Inferior parietal cortex (tissue), 1 donor: Measurements from ENCODE around the gene ECM2.
A peak's percentile ranks its signal among the peaks of the same experiment; 100 is the strongest.

ENCODE experiments used
- DNase-seq: peaks from one replicate; pipeline ENCODE4 v3.0.0-alpha.2; 2016; ENCODE audit errors: extremely low spot score

The ECM2 gene

DNA sequence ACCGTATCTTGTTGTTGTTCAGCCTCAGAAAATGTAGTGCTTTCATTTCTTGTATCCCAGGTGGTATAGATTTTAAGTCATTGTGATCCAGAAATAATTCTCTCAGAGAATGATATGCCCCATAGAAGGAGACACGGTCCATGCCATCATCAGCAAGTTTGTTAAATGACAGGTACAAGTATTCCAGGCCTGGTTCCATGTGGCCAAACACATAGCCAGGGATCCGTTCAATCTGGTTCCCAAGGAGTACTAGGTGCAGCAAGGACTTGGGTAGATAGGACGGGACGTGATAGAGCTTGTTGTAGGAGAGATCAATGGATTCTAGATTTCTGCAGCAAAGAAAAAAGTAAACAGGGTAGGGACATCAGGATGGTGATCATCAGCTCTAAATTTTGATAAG is 35.1 kb downstream of the ECM2 start:
- DNase-seq: no peak

DNA sequence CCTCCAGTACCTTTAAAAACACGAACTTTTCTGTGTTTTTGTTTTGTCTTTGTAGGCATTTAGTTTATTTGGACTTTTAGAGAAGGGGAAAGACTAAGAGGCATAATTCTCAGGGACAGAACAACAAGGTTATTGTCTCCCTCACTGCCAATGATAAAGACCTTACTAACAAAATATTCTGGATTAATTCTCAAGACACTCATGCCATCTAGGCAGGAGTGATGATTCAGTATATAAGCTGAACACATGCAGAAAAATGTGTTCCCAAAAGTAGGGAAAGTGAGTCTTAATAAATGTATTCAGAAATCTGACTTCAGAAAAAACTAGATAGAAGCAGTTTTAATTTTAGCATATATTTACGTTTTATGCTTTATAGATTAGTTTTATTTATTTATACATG is 36.1 kb downstream of the ECM2 start:
- no peak for DNase-seq

- DNase-seq: no peak
These were observed 39.2 kb downstream of the ECM2 start for GRCh38 chr9:92496396-92497176.

DNA sequence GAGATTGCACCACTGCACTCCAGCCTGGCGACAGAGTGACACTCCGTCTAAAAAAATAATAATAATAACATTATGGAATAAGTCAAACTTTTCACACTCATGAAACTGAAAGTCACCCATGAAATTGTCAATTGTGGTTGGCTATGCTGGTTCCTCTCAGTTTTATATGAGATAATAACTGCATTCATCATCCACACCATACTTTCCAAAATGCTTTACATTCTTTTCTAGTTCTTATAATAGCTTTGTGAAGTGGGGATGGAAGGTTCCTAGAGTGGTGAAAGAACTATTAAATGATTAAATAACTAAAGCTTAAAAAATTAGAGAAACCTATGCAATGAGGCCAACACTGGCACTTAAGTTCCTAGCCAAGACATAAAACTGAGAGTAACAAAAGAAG is 40.9 kb downstream of the ECM2 start:
- no peak for DNase-seq

GRCh38 chr9:92493749-92494387 is 41.9 kb downstream of the ECM2 start:
- no peak for DNase-seq

DNA sequence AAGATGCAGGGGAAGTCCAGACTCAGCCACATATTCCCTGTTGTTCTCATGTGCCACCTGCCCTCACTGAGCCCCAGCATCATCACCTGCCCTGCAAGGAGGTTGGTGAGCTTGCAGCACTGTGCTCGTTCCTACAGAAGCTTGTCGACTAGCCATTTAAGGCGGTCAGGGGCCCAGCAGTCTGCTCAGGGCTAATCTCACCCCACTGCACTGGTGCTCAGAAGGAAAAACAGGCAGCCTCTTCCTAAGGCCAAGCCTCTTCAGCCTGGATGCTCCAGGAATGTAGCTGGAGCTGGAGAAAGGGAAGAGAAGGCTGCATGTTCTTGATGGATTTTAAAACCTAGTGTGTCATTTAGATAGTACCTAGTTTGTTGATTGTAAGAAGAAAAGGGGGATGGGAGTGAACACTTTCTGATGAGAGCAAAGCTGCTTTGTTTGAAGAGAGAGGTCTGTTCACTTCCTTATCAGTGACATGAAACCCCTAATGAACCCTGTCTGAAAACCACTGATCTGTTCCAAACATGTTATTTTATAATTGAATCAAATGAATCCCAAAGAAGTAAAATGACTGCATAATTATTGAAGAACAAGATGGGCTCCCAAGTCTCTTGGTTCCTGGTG is 42.9 kb downstream of the ECM2 start:
- DNase-seq: no peak

- DNase-seq: no peak
These were observed 46.9 kb downstream of the ECM2 start for GRCh38 chr9:92488681-92489550.

GRCh38 chr9:92486371-92486770 is 49.4 kb downstream of the ECM2 start:
- no peak for DNase-seq

DNA sequence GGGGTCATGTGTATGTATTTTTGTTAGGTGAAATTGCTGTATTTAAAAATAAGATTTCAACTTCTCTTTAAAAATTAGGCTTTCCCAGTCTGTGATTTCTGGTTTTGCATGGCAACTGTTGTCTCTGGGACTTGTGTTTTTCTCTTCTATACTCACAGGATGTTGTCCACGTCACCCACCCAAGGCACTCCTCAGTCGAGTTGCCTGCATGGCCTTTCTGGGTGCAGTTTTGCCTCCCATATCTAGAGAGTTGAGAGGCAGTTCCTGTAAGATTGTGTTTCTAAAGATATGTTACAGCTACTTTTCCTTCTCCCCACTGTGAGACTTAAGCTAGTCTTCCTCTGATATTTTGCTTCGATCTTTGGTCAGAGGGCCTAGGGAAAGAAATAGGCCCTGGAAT is 51.2 kb downstream of the ECM2 start:
- no peak for DNase-seq

DNA sequence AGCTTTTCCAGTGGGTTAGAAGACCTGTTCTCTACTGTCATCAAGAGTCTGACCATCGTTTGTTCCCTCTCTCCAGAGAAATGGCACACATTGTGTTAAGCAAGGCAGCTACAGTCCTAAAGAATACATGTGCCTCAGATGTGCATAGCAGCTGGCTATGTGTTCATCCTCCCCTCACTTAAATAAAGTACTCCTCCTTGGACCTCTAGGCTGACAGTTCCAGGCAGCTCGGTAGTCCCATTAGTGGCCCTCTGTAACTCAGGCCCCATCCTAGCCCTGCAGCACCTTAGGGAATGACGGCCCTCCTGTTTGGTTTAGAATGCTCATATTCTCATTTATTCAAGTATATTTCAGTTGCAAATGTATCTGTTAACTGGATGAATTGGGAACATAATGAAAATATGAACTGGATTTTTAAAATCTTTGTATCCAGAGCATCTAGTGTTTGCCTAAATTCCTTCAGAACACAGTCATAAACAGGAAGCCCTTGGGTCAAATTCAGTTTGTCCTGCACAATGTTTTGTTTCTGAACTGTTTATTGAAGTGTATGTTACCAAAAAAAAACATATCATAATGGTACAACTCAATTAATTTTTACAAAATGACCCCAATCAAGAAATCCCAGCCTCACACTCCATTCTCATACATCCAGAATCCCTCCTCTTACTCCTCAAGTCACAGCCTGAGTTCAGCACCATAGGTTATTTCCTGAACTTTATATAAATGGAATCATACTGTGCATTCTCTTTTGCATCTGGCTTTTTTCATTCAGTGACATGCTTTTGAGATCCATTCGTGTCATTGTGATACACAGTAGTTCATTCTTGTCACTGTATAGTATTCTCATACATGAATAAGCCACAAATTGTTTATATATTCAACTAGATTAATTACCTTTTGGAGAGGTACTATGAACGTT is 51.9 kb downstream of the ECM2 start:
- no peak for DNase-seq

GRCh38 chr9:92482805-92483204 is 53.0 kb downstream of the ECM2 start:
- DNase-seq: no peak

DNA sequence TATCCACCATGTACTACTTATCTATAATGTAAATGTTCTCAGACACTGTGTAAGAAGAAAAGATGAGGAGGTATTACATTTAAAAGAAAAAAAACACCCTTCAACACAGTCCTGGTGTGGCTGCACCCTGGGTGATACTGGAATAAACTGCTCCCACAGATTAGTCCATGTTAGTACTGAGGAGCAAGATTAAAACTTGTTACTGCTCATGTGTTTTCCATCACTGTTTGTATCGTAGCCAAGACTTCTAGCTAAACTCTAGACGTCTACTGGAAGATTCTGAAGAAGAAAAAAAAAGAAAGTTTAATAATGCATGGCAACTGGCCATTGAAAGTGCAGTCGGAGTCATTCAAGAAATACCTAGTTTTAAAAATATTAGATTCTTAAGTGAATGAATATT is 53.5 kb downstream of the ECM2 start, which contains the start of gene ASPN:
Gene ASPN, minus strand, starts transcription at position 178 of the 400 bp plus-strand sequence.
- DNase-seq: no peak

DNA sequence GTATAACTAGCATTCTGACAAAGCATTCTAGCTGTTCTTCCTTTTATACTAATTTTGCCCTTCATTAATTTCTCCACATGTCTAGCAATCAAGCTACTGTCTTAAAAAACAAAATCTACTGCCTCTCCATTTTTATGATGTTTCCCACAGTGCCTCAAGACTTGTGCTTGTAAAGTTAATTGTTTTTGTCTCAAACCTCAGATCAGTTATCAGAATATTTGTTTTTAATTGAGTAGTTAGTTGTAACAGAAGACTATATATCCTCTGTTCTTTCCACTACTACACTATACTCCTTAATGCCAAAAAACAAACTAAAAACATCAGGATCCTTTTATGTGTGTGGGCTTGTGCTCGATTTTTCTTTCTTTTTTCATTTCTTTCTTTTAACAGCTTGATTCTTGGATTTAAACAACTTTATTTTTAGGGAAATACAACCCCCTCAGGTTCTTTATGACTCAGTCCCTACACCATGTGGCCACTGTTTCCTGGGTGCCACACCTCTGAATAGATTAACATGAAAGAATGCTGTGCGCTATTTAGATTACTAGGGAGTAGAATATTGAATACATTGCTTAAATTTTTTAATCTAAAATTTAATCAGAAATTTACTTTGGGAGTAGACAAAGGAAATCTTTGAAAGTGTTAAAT is 54.7 kb downstream of the ECM2 start:
- DNase-seq: peak; percentile 34

DNA sequence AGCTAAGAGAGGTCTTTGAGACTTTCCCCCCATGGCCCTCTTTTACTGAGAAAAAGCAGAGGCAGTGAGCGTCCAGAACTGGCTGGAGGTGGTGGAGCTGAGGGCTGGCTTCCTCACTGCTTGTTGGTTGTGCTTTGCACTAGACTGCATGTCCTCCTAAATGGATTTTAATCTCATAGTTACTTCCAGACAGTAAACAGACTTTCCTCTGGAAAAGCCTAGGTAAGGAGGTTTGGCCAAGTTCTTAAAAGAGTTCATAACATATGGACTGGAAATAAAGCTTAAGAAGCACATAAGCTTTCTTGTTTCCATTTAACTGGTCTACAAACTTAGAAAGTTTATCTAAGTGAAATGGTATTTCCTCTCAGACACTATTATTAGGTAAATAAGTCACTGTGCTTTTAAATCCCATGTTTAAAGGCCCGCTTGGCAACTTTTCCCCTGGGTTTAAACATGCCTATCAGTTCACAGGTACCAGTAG is 55.5 kb downstream of the ECM2 start:
- no peak for DNase-seq

DNA sequence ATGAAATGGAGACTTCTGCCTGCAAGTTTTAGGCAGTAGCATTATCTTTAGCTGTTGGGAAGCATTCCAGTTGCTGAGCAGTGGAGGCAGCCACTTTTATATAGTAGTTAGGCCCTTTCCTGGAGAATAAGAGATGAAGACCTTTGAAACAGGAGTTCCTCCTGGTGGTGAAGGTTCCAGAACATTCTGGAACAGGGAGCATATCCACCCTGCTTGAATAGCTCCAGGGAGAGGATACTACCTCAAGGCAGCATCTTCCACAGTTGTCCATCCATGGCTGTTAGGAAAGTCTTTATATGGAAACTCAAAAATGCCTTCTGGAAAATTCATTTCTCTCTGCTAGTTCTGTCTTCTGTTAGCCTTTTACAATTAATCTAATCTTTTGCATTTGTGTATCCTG is 56.4 kb downstream of the ECM2 start:
- no peak for DNase-seq

GRCh38 chr9:92478783-92479182 is 57.0 kb downstream of the ECM2 start:
- no peak for DNase-seq

DNA sequence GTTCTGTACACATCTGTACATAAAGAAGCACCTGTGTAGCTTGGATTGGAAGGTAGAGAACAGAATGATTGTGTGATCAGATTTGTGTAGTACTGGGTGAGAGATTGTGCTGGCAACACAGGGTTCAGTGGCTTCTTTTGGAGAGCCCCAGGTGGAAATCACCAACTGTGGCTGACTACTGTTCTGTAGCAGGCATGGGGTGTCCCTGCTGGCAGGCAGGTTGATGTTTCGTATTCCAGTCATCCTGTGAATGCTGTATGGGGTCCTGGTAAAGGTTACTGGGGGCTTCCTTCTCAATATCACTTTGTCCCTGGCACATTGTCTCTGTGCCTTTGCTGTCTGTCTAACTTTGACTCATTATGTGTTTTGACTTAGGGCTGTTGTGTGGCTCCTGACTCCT is 58.8 kb downstream of the ECM2 start:
- no peak for DNase-seq

DNA sequence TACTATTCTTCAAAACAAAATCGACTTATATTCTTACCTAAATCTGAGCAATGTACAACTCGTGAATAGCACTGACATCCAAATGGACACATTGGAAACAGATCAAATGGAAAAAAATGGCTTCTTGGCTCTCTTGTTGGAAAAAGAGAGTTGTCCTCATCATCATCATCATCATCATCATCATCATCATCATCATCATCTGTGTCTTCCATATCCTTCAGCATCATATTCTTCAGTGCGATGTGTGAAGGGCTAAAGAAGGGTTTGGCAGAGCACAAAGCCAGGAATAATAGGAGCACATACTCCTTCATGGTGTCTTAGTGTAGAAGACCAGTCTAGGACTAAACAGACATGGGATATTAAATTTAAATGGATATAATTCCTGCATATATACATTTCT is 61.2 kb downstream of the ECM2 start:
- DNase-seq: no peak

DNA sequence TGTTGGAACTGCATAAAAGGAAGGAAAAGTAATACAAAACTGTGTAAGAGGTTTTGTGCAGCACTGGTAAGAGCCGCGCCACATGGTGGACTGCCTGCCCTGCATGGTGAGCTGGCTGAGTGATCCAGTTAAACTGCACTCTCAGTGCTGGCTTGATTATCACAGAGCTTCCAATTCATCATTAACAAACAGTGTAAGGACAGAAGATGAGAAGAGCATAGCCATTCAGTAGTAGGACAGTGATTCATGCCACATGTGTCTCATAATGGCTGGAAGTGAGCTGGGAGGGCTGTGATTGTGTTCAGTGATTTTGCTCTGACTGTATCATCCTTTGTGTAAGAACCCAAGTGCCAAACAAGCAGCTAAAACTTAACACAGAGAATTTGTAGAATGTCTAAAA is 67.6 kb downstream of the ECM2 start:
- no peak for DNase-seq

- no peak for DNase-seq
These were observed 68.3 kb downstream of the ECM2 start for GRCh38 chr9:92467511-92467910.
